ENCODE results near the gene AKAP13.
"Not testable (repeated sequence)": the region's sequence is repeated elsewhere in the genome, so short reads cannot be mapped to it uniquely, and the experiment has no call there.

AKAP13 gene

DNA sequence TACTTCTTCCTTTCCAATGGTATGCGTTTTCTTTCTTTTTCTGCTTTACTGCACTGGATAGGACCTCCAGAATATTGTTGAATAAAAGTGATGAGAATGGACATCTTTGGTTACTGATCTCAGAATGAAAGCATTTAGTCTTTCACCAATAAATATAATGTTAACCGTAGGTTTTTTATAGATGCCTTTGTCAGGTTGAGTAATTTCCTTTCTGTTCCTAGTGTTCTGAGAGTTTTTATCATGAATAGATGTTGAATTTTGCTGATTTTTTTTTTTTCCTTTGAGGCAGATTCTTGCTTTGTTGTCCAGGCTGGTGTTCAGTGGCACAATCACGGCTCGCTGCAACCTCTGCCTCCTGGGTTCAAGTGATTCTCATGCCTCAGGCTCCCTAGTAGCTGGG, 255.9 kb downstream of the AKAP13 start:
- DNase-seq, result no peak

DNA sequence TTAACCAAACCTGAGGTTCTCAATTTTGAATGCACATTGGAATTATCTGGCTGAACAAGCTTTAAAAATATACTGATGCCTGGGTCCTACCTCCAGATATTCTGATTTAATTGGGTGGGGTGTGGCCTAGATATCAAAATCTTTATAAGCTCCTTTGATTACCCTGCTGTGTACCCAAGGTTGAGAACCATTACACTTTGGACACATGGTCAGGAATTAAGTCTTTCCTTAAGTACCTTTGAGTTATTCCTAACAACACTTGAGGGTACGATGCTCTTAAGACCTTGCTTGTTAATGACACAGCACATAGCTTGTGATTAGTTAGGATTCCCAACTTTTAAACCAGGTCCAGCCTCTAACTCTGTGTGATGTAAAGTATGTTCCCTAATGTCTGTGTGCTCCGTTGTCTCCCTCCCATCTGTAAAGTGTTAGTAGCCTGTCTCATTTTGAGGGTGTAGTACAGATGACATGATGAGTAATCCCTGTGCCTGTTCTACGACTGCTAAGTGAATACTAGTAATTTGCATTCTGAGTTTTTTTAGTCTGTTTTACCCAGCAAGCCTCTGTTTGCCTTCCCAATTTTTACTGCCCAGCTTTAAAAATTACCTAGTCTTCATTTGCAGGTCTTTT, 259.5 kb downstream of the AKAP13 start:
- no peak for DNase-seq

DNA sequence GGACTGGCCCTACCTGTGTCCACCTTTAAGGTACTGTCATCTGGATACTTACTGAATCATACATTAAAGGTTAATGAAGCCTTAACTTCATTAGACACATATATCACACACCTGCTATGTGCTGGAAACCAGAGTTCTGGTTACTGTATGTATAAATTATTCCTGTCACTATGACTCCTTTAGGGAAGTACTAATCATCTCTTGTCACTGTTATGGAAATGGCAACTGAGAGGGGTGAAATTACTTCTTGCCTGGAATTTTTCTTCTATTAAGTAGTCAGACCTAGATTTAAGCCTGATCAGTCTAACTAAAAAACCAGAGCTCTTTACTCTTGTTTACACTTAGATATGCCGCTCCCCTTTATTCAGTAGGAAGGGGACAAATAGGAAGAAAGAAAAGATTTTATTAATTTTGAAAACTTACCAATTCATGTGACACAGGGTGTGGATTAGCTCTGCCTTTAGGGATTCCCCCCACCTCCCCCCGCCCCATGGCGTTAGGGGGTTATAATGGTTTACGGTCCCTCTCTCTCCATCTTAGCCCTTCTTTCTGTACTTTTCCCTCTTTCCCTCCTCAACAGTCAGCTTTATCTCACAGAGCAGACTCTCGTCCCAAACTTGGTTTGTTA, 261.8 kb downstream of the AKAP13 start:
- no peak for DNase-seq

DNA sequence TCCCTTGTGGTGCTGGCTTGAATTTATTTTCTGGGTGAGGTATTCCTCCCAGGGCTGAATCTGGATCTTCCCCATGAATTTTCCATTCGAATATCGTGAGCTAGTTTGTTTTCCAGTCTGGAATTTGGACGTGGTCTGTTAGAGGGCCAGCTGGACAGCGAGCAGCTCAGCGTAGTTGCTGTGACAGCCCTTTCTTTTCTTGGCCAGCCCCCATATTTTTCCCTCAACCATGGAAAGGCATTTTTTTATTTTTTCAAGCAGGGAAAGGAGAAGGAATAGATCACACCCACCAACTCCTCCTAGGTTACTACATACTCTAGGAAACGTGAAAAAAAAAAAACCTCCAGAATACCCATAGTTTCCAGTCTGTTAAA, 262.3 kb downstream of the AKAP13 start:
- no peak for DNase-seq

DNA sequence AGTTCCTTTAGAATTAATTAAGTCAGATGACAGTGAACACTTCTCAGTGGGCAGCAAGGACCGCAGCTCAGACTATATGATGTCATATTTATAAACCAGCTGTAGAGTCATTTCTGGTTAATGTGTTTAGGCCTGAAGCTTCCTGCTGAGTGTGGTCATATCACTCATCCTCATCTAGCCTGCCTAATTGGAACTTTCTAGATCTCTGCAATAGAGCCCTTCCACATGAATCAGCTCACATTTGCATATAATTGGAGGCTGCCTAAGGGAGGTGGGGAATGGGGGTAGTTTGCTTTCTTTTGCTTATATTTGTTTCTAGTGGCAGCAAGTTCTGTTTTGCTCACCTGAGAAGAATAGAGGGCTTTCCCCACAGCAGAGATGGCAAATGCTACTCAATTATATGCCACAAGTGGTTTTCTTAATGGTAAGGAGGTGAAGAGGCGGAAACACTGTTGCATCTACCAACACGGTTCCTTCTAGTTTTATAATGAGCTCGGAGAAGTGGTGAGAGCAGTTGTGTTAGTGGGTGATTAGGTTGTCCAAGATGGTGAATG, 266.2 kb downstream of the AKAP13 start:
- no peak for DNase-seq

DNA sequence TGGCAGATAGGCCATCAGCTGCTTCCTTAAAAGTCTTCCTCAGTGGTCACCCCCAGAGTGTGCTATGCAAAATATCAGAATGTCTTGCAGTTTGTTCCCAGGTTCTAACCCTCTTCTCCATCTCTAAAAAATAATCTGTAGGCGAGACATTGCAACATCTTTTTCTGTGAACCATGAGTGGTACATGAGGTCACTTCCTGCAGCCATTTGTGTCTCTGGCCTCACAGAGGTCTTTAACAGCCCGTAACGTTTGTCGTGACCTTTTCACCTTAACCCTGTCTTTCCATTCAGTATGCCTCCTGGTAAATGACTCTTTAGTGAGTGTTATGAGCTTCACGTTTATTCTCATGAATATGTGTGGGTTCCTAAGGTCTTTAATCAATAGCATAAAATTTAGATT, 269.0 kb downstream of the AKAP13 start:
- DNase-seq, result no peak

DNA sequence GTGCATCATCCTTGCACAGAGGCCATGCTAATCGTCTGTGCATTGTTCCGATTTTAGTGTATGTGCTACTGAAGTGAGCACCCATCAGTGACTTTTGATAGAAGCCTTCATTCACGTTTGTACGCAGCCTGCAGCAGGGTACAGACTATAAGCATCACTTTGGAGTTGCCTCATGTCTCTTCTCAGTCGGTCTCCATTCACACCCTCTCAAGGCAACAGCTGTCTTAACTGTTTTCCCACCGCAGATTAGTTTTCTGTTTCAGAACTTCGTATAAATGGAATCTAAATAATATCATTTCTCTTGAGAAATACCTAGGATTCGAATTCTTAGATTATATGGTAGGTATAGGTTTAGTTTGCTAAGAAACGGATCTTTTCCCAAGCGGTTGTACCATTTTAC, 271.1 kb downstream of the AKAP13 start:
- no peak for DNase-seq

DNA sequence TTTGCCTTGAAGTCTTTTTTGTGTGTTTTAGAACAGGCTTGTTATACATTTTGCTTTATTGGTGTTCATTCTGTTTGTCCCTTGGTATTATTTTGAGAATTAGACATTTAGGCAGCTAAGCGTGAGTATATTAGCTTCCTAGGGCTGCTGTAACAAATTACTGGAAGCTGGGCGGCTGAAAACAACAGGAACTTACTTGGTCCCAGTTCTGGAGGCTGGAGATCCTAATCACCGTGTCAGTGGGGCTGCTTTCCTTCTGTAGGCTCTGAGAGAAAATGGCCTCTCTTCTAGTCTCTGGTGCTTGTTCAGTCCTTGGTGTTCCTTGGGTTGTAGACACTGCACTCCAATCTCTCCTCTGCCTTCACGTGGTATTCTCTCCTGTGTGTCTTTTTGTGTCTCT, 272.1 kb downstream of the AKAP13 start:
- no peak for DNase-seq

DNA sequence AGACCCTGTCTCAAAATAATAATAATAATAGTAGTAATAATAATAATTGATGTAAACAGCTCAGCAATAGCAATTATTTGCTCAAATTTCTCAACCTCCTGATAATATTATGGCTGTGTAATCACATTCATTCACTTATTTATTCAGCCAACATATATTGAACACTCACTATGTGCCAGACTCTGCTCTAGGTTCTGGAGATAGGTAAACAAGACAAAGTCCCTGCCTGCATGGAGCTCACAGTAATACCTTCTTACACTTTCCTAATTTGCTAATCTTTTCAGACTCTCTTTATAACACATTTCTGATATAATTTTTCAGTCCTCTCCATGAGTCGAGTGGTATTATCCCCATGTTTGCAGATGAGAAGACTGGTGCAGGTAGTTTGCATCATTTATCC, 276.7 kb downstream of the AKAP13 start:
- no peak for DNase-seq

DNA sequence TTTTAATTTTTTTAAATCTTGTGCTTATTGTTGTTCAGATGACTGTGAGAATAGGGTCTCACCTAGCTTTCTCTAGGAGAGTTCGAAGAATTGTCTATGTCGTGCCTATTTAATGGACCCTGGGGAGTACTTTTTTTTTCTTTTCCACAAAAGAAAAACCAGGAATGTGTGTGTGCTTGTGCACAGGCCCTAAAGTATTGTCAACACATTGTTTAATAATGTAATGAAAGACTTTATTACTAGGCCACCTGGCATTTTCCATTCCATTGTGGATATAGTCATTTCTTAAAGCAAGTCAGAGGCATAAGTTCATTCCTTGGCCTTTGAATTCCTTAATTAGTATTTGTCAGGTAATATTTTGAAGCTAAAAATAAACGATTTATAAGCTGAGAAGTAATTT, 278.4 kb downstream of the AKAP13 start:
- DNase-seq, result no peak

DNA sequence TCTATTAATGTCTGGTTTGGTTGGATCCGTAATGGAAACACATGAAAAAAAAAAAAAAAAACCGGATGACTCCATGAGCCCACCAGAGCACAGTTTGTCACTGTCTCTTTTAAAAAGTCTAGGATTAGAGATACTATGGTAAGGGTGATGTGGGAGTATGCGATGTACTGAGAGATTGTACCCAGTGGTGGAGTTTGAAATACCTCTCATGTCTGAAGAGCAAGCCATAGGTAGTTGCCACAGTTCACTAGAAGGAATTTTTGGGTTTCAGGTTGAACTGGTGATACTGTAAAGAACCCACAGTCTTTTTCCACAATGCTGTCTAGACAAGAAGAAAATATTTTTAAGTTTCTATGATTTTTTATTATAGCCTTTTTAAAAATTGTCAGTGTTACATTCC, 281.5 kb downstream of the AKAP13 start:
- DNase-seq, result no peak

DNA sequence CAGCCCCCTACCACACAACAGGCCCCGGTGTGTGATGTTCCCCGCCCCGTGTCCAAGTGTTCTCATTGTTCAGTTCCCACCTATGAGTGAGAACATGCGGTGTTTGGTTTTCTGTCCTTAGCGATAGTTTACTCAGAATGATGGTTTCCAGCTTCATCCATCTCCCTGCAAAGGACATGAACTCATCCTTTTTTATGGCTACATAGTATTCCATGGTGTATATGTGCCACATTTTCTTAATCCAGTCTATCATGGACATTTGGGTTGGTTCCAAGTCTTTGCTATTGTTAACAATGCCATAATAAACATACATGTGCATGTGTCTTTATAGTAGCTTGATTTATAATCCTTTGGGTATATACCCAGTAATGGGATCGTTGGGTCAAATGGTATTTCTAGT, 285.3 kb downstream of the AKAP13 start:
- DNase-seq, result not testable (repeated sequence)

DNA sequence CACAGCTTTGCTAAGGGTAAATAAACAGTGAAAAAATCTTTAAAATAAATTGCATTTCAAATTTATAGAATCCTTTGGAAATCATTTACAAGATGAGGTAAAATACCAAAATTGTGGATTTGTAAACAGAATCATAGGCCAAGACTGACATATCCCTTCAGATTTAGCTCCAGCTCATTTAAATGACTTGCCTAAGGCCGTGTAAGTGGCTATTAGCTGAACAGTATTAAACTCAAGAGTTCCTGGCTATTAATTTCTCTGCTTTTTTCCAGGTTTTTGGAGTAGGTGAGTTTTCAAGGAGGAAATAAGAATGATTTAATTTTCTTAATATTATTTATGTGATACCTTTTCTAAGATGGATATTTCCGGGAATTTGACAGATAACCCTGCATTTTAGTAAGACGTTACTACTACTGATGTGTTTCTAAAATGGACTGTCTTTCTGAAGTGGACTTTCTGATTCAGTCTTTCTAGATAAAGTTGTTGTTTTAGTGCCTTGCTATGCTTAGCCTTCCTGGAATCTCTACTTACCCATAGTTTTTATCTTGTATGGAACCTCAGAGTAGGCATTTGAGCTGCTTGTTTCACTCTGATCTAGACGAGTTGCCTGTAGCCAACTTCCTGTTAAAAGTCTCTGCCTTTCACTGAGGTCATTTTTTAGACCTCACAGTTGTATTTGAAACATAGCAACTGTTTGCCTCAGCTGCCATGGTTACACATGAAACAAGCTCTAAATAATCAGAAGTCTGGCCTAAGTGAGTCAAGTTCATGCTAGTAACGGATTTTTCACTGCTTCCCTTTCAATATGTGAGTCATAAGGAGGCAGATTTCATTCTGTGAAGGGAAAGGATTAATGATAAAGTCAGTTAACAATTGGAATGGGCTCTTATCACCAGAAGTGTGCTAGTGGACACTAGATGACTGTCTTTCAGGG, 287.4 kb downstream of the AKAP13 start:
- DNase-seq, result no peak

DNA sequence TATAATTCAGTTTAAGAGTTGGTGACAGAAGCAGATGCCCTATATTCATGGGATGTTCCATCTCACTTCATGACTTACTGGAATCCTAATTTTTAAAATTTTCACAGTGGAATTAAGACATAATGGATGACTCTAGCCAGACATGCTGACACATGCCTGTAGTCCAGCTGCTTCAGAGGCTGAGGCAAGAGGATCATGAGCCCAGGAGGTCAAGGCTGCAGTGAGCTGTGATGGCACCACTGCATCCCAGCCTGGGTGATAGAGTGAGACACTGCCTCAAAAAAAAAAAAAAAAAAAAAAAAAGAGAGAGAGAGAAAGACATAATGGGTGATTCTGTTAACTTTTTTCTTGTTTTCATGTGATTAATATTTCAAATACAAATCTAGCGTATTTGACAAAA, 290.8 kb downstream of the AKAP13 start:
- DNase-seq, result no peak

DNA sequence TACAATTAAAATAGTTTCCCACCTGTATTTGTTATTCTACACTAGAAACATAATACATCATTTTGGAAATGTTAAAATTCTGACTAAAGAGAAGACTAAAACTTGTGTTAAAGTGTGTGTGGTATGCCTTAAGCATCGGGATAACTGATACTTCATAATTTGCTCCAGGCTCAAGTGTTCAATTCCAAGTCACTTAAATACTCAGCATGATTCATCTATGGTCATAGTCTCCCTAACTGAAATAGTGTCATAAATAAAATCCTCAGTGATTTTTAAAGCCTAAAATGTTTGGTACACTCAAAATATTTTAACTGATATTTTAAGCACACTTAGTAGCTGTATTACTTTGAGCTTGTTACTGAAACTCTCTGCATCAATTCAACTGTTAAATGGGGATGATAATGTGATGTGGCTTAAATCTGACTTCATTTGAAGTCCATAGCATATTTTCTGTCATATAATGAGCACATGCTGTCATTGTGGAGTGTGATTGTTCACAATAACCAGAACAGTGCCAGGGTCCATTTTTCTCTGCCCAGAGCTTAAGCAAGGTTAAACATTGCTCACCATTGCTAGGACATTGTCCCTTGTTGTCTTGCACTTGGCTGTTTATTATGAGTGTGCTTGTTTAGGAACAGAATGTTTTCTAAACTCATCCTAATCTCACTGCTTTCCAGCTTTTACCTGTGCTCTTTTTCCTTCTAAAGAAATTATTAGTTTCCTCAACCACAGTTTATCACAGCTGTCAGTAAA, 292.1 kb downstream of the AKAP13 start:
- no peak for DNase-seq

DNA sequence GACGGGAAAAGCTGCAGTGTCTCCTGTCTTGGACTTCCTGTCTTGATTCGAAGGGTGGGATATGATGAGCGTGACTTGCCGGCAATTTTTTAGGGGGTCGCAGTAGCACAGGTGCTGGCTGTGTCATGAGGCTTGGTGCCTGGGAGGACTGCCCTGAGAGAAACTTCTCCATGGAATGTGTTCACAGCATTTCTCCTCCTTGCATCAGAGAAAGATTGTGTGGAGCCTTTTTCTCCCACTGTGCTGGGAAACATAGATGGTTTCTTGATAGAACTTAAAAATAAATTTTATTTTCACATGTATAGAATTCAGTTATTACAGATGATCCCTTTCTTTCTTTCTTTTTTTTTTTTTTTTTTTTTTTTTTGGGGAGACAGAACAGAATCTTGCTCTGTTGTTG, 292.9 kb downstream of the AKAP13 start:
- DNase-seq, result no peak

DNA sequence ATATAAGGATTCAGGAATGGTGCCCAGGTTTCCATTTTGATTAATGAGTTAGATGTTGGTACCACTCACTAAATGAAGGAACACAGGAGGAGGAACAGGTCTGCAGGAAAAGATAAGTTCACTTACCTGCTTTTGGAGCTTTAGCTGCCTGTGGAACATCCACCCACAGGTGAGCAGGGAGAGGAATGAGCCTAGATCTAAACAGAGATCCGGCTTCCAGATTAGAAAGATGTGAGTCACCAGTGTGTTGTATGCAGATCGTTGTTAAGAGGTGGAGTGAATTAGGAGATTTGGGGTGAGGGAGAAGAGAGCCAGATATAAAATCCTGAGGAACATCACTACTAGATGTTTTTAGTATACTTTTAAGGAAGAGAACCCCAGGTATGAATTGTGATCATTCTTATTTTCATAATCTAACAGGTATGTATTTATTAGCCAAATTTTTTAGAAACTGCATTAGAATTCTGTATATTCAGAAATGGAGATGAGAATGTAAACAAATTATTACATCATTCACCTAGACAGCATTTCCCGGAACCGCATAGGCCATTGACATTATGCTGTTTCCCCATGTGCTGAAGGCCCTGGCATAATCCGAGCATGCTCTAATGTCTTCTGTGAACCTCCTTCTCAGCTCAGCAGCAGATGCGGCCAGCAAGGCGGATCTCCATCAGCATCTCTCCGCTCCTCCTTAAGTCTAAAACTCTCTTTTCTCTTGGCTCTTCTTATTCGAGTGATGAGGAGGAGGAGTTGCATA, 296.1 kb downstream of the AKAP13 start:
- DNase-seq, result no peak

DNA sequence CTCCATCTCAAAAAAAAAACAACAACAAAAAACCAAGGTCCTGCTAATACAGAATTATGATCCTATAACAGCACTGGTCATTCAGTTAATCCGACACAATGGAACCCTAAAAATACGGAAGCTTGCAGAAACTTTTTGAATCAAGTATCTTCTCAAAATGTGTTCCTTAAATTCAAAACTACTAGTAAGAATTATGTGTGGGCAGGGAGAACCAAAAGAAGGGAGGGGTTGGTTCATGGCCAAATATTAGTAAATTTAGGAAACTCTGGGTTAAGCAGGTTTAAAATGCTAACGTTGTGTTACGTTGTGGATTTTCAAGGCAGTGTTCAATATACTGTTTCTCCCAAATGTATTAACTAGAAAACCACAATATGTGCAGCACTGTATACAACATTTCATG, 298.8 kb downstream of the AKAP13 start:
- DNase-seq, result no peak

DNA sequence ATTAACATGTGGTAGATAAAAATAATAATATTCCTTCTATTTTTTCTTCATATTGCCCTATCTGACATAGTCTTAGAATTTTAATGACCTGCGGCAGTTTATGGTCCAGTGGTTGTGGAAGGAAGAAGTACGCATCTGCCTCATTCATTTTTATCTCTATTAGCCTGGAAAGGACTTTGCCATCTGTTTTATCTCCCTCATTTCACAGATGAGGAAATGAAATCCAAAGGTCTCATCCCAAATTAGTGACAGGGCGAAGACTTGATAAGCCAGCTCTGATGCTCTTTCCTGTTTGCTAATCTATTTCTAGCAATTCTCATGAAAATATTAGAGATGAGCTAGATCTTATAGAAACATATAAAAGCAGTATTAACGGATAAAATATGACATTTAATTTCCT, 301.0 kb downstream of the AKAP13 start:
- no peak for DNase-seq

DNA sequence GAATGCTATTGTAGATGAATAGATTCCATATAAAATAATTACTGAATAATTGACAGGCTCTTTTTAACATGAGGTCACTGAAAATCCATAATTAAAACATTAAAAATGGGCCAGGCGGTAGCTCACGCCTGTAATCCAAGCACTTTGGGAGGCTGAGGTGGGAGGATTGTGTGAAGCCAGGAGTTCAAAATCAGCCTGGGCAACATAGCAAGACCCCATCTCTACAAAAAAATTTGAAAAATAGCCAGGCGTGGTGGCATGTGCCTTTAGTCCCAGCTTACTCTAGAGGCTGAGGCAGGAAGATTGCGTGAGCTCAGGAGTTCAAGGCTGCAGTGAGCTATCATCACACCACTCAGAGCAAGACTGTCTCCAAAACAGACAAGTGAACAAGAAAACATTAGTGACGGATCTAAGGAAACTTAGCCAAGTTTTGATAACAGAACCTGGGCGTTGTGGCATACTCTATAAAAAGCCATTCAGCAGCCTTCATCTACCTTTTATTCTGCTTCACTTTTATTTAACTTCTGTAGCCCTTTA, 303.8 kb downstream of the AKAP13 start:
- DNase-seq, result no peak

DNA sequence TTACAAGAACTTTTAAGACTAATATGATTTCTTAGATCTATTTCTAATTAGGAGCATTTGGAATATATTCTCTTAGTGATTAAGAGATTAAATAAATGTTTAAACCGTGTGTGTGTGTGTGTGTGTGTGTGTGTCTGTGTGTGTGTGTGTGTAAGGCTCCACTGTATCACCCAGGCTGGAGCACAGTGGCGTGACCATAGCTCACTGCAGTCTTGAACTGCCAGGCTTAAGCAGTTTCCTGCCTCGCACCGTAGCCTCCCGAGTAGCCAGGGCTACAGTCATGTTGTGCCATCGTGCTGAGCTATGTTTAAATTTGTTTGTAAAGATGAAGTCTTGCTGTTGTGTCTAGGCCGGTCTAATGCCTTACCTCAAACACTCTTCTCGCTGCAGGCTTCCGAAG, 305.0 kb downstream of the AKAP13 start:
- DNase-seq, result no peak

DNA sequence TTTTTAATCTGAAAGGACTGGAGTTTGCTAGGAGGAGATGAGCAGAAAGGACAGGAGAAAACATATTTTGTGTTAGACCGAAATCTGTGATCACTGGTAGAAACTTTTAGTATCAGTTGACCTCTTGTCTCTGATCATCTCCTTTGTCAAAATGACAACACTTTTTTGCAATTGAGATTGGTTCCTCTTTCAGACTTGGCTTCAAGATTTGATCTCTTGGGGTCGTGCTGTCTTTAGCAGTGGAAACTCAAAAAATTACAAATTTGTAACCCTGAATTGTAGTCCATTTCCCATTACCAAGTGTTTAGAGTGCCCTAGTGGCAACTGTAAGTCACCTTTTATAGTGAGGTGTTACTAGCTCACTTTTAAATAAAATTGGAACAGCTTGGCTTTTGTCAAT, 306.9 kb downstream of the AKAP13 start:
- no peak for DNase-seq
